Measurements from ENCODE around the gene MYH11.

Gene MYH11

GRCh38 chr16:15861996-15862395, 5.2 kb upstream of the MYH11 start:
- no peak for TF ChIP-seq ZFX (IDR thresholded peaks at IDR 0.05; ENCODE audit: borderline replicate concordance)
- TF ChIP-seq CTCF (IDR thresholded peaks at IDR 0.05), result no peak
- no peak overlapping the region for H3K27ac ChIP-seq

- H3K27ac ChIP-seq, result no peak overlapping the region
- TF ChIP-seq CTCF (IDR thresholded peaks at IDR 0.05) (no peak), ZFX (IDR thresholded peaks at IDR 0.05; ENCODE audit: borderline replicate concordance) (no peak)
These were observed 2.3 kb upstream of the MYH11 start for GRCh38 chr16:15858921-15859668.

- H3K27ac ChIP-seq, result no peak overlapping the region
- no peak for TF ChIP-seq ZFX (IDR thresholded peaks at IDR 0.05; ENCODE audit: borderline replicate concordance)
- TF ChIP-seq CTCF (IDR thresholded peaks at IDR 0.05), result no peak
These were observed 1.1 kb upstream of the MYH11 start for GRCh38 chr16:15857724-15858560.

DNA sequence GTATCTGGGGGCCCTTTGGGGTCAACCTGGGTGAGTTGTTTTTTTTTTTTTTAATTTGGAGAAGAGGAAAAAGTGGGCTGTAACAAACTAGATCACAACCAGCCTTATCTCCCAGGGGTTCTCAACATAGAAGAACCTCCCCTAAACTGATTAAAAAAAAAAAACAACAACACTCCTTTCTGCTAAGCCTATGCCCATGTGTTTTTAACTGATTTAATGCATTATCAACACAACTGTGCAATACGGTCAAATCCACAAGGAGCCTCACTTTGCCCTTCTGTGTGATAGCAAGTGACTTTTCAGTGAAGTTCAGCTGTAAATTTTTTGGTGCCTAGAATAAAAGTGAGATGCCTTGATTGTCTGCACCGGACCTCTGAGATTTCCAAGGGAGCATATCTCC, 646 bp downstream of the MYH11 start:
- no peak for TF ChIP-seq ZFX (IDR thresholded peaks at IDR 0.05; ENCODE audit: borderline replicate concordance)
- no peak for TF ChIP-seq CTCF (IDR thresholded peaks at IDR 0.05)
- no peak overlapping the region for H3K27ac ChIP-seq

DNA sequence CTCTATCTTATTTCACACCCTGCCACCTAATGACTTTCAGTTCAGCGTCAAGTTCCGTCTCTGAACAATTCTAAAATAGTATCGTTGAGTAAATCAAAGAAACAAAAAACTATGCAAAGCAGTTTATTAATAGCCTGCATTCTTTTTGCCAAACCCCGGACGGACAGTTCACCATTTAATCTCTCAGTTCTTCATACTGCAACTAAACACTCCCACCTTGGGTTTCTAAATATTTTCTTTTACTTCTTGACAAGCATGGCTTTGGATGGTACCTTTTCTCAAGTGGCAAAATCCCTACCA, 1.2 kb downstream of the MYH11 start:
- H3K27ac ChIP-seq, result no peak overlapping the region
- TF ChIP-seq ZFX (IDR thresholded peaks at IDR 0.05; ENCODE audit: borderline replicate concordance) (no peak), CTCF (IDR thresholded peaks at IDR 0.05) (no peak)

- no peak overlapping the region for H3K27ac ChIP-seq
These were observed 1.7 kb downstream of the MYH11 start for GRCh38 chr16:15854906-15855703.

More at GRCh38 chr16:15854906-15855703, 1.7 kb downstream of the MYH11 start:
- no peak for TF ChIP-seq ZFX (IDR thresholded peaks at IDR 0.05; ENCODE audit: borderline replicate concordance)
- TF ChIP-seq CTCF (IDR thresholded peaks at IDR 0.05), result no peak
